ENCODE results near the gene CAV1.

The CAV1 gene

DNA sequence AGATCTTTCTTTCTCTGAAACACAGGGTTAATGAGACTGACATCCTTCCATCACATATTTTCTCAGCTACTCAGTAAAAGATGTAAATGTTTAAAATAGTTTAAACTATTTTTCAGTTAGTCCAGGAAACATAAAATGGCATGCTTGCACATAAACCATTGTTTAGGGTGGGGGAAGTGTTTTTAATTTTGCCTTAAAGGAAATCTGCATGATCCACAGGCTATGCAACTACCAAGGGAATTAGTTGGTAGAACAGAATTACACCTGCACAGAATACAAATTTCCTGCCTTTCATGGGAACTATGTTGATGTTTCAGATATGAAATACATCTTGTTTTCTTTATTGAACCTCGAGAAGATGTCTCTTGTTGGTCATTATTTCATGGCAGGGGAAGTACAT is 10.6 kb downstream of the CAV1 start:
- TF ChIP-seq, protein P1, sequence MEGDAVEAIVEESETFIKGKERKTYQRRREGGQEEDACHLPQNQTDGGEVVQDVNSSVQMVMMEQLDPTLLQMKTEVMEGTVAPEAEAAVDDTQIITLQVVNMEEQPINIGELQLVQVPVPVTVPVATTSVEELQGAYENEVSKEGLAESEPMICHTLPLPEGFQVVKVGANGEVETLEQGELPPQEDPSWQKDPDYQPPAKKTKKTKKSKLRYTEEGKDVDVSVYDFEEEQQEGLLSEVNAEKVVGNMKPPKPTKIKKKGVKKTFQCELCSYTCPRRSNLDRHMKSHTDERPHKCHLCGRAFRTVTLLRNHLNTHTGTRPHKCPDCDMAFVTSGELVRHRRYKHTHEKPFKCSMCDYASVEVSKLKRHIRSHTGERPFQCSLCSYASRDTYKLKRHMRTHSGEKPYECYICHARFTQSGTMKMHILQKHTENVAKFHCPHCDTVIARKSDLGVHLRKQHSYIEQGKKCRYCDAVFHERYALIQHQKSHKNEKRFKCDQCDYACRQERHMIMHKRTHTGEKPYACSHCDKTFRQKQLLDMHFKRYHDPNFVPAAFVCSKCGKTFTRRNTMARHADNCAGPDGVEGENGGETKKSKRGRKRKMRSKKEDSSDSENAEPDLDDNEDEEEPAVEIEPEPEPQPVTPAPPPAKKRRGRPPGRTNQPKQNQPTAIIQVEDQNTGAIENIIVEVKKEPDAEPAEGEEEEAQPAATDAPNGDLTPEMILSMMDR (conservative IDR thresholded peaks at IDR 0.05), result no peak
- no peak overlapping the region for H3K27ac ChIP-seq

DNA sequence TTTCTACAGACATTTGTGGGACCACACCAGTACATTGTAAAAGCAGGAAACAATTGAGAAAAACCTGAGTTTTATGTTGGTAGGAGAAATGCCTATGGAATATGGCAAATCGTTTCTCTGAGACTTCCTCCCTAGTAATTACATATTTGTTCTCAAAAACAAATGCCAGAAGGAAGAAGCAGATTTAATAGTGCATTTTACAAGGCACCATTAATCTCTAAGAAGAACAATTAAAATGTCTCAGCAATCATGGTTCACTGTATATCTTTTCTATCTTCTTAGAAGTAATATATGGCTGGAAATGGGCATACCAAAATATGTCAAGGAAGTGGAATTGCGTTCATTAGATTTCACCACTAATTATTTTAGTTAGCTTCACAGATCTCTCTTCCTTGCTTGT is 13.3 kb downstream of the CAV1 start:
- TF ChIP-seq, protein P1 (conservative IDR thresholded peaks at IDR 0.05), result no peak
- H3K27ac ChIP-seq, result peak overlapping the region; percentile 35; the same call in 1 of the 2 replicates

DNA sequence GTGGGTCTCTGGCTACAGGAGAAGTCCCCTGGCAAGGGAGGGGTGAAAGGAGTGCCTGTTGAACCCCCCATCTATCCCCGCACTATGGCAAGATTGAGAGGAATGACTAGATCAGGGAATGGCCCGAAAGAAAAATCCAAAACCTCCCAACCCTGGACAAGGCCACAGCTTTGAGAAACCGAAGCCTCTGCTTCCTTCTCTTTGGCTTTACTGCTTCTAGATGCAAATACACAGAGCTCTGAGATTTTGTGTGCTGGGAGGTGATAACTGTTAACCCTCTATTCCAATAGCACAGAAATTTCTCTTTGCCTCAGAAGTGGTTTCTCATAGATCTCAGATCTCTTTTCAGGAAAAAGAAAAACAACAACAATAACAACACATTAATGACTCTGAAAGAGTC is 15.0 kb downstream of the CAV1 start:
- no peak overlapping the region for H3K27ac ChIP-seq
- TF ChIP-seq, protein P1 (conservative IDR thresholded peaks at IDR 0.05), result no peak

DNA sequence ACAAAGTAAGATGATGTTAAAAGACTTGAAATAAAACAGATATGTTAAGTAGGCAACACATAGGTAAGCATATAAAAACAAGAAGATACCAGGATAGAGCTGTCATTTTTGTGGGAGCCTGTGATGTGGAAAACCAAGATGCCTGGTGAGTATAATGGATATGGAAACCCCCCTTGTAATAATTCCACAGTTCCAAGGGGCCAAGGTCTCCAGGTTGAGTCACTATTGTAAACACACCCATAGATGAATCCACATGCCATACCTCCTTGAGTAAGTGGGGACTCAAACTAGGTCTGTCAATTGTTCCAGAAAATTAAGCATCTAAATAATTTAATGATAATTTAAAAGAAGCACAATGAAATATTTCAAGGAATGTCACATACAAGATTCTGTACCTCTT is 15.9 kb downstream of the CAV1 start:
- H3K27ac ChIP-seq, result no peak overlapping the region

DNA sequence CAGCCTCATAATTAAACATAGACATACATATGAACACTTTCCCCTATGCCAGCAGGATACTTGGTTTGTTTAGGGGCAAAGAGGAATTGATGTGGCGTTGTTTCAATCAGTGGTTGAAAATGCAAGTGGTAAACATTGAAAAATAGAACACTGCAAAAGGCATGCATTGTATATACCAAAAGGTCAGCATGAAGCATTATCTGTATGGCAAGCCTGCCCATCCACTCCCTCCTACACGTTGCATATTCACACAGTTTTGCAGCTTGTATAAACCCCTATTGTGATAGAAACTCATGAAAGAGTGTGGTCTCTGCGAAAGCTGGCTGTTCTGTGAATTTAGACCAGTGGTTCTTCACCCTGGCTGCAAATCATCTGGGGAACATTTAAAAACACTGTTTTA is 17.1 kb downstream of the CAV1 start:
- no peak overlapping the region for H3K27ac ChIP-seq

More for the DNA sequence above, 15.9 kb downstream of the CAV1 start:
- TF ChIP-seq, protein P1 (conservative IDR thresholded peaks at IDR 0.05), result no peak

DNA sequence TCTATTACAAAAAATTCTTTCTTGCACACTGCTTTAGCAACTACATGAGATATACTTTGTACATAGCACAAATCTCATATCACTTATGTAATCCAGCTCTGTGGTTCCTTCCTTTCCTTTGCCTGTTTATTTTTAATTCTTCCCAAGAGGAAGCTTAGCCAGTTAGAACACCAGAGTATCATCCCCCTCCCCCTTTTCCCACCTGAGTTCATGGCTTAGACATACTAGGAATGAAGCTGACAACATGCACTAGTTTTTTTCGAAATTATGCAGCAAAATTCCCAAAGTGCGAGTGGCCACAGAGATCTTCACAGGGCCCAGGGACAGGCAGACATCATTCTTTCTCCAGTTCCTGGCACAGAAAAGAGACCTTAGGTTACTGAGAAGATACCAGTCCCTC is 17.8 kb downstream of the CAV1 start:
- H3K27ac ChIP-seq, result no peak overlapping the region
- TF ChIP-seq, protein P1 (conservative IDR thresholded peaks at IDR 0.05), result no peak

More for the DNA sequence above, 17.1 kb downstream of the CAV1 start:
- TF ChIP-seq, protein P1 (conservative IDR thresholded peaks at IDR 0.05), result no peak

DNA sequence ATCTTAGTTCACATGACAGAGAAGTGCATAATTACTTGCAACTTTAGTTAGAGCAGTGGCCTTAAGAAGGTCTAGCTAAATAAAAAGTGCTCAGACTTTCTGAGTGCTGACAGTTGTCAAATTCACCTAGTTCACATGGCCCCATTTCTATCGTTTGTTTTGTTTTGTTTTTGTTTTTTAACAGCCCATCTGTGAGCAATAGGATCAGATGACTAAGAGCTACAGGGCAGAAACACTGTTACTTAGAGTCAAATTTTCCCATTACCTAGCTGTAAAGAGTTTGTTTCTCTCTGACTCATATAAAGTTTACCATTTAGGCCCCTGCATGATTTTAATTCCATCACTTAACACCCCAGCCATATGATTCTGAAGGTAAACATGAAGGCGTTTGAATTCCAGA is 18.8 kb downstream of the CAV1 start:
- no peak overlapping the region for H3K27ac ChIP-seq
- TF ChIP-seq, protein P1 (conservative IDR thresholded peaks at IDR 0.05), result no peak

DNA sequence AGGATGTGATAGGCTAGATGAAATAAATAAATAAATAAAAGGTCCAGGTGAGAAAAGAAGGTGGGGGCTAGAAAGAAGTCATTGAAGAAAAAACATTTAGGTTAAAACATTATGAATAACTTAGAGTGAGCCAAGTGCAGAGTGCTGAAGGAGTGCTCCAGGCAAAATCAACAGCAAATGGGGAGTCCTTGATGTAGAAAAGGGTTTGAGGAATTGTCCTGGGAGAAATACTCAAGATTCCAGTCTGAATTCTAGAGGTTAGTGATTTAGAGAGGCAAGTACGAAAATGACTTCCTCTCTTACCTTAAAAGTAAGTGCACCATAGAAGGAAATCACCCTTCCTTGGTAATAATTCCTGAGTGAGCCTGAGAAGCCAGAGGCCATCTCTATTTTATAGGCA is 19.7 kb downstream of the CAV1 start:
- TF ChIP-seq, protein P1 (conservative IDR thresholded peaks at IDR 0.05), result no peak

More for the DNA sequence above, 19.7 kb downstream of the CAV1 start:
- no peak overlapping the region for H3K27ac ChIP-seq
